K562 (cell line): ENCODE measurements around the gene CREB5. TPM values are rescaled to one million over a fixed set of nuclear protein-coding genes. Genes with fewer than 3 reads are reported as not detected.

Experiments
- ATAC-seq: fragments of 200-7000 bp; cut with Tn5 transposase; 3 replicates; pipeline ENCODE4 v1.9.1; 2020; ENCODE audit warnings: moderate library complexity
- BruUV-seq: library from RNA; stranded (reverse); fragments of 400-500 nt; replicated peaks from 2 replicates; lab custom pipeline; 2021; lab: Mats Ljungman, UMichigan
- CTCF ChIA-PET: fragments of 300-600 bp; formaldehyde crosslinking; extraction: SDS; loops from one replicate; lab custom pipeline; 2021; ENCODE audit warnings: low intra/inter-chr PET ratio; lab: Yijun Ruan, JAX
- POLR2A ChIA-PET: fragments of 300-600, 350-650 bp; sonication (Branson Sonifier 250); formaldehyde crosslinking; extraction: SDS; loops from one replicate; lab custom pipeline; 2021; ENCODE audit warnings: antibody characterized with exemption, inconsistent platforms; lab: Yijun Ruan, JAX
- DNase-seq, 4 experiments: peaks; one replicate each; pipeline versions ENCODE4 v3.0.0 to v3.0.0-alpha.2; 2011 to 2018; ENCODE audit warnings: low spot score in 3 of 4, mixed read lengths in 3 of 4; ENCODE audit errors: extremely low read depth in 1 of 4
- FAIRE-seq: peaks from 2 replicates; lab custom pipeline; 2011; peaks lifted over from hg19 to GRCh38; lab: Jason Lieb, UNC
- H2AFZ ChIP-seq: 2 replicates; pipeline ENCODE4 v1.6.0; 2011; ENCODE audit warnings: low read depth, low read length, control low read depth, inconsistent platforms
- H3K27ac ChIP-seq: fragments of 200-600 bp; 3 replicates; pipeline ENCODE4 v1.8.0; 2011; ENCODE audit warnings: low read depth, mild to moderate bottlenecking, control low read depth, inconsistent platforms, low read length, moderate library complexity, mixed read lengths; ENCODE audit errors: extremely low read depth
- H3K27me3 ChIP-seq, 2 experiments: fragments of 300-600 bp in 1 of 2; 2 replicates in 1 of 2; 3 replicates in 1 of 2; pipeline versions ENCODE4 v1.6.0 to v1.8.0; 2011; ENCODE audit warnings: inconsistent platforms in 2 of 2, low read length in 2 of 2, mild to moderate bottlenecking in 1 of 2, mixed read lengths in 1 of 2, moderate library complexity in 1 of 2; ENCODE audit not compliant: control insufficient read depth in 2 of 2, insufficient read depth in 2 of 2
- H3K36me3 ChIP-seq: fragments of 300-600 bp; 3 replicates; pipeline ENCODE4 v1.8.0; 2011; ENCODE audit warnings: mild to moderate bottlenecking, low read length, inconsistent platforms; ENCODE audit not compliant: control insufficient read depth, insufficient read depth
- H3K4me1 ChIP-seq, 2 experiments: fragments of 200-600 bp in 1 of 2; replicated peaks in 1 of 2; 2 replicates in 1 of 2; 3 replicates in 1 of 2; pipeline versions ENCODE4 v1.5.1 to v1.8.0; 2011; ENCODE audit warnings: inconsistent platforms in 2 of 2, low read length in 2 of 2, mild to moderate bottlenecking in 1 of 2, mixed read lengths in 1 of 2, moderate library complexity in 1 of 2; ENCODE audit not compliant: control insufficient read depth in 2 of 2, insufficient read depth in 2 of 2
- H3K4me2 ChIP-seq: 2 replicates; pipeline ENCODE4 v1.6.1; 2011; ENCODE audit warnings: low read length, control low read depth, inconsistent platforms, mixed read lengths; ENCODE audit not compliant: insufficient read depth
- H3K4me3 ChIP-seq: fragments of 200-600 bp; sonication (generic), shearing (Covaris generic); 2 replicates; pipeline ENCODE4 v1.5.1; 2016; ENCODE audit warnings: control low read depth, inconsistent platforms
- H3K79me2 ChIP-seq: fragments of 200-600 bp; 3 replicates; pipeline ENCODE4 v1.8.0; 2011; ENCODE audit warnings: low read length, inconsistent platforms; ENCODE audit not compliant: control insufficient read depth, insufficient read depth
- H3K9ac ChIP-seq, 2 experiments: 2 replicates each; pipeline versions ENCODE4 v1.6.0 to v1.6.1; 2011; ENCODE audit warnings: low read depth in 2 of 2, low read length in 2 of 2, control low read depth in 1 of 2, inconsistent platforms in 1 of 2, mild to moderate bottlenecking in 1 of 2, mixed read lengths in 1 of 2; ENCODE audit not compliant: insufficient read depth in 1 of 2
- H3K9me1 ChIP-seq: one replicate; pipeline ENCODE4 v1.6.0; 2011; ENCODE audit warnings: inconsistent platforms, mild to moderate bottlenecking, low read length, moderate library complexity; ENCODE audit not compliant: control insufficient read depth, insufficient read depth
- H3K9me3 ChIP-seq: replicated peaks from 2 replicates; pipeline ENCODE4 v1.5.1; 2011; ENCODE audit warnings: low read depth, low read length, inconsistent platforms; ENCODE audit not compliant: control insufficient read depth, insufficient read depth
- H4K20me1 ChIP-seq: replicated peaks from 2 replicates; pipeline ENCODE4 v1.6.1; 2011; ENCODE audit warnings: low read length, inconsistent platforms, mixed read lengths; ENCODE audit not compliant: control insufficient read depth, insufficient read depth
- BRCA1 ChIP-seq, 2 experiments: fragments of 450-650 bp in 1 of 2; sonication (generic) in 1 of 2; formaldehyde crosslinking in 1 of 2; IDR thresholded peaks; 2 replicates each; pipeline versions ENCODE4 v1.5.0 to v1.6.1; 2017 to 2020; ENCODE audit warnings: mild to moderate bottlenecking in 1 of 2, missing genetic modification reagents in 1 of 2
- CAMTA2 ChIP-seq: fragments of 250-450 bp; sonication (Bioruptor Pico); conservative IDR thresholded peaks from 2 replicates; pipeline ENCODE4 v1.5.1; 2022
- HOXB6 ChIP-seq: fragments of 250-450 bp; sonication (Bioruptor Pico); IDR thresholded peaks from 2 replicates; pipeline ENCODE4 v1.5.1; 2022; ENCODE audit warnings: mild to moderate bottlenecking, borderline replicate concordance
- MCM2 ChIP-seq: fragments of 450-650 bp; IDR thresholded peaks from 2 replicates; pipeline ENCODE4 v1.6.1; 2017; ENCODE audit warnings: low read depth, mild to moderate bottlenecking
- MIER1 ChIP-seq: fragments of 450-650 bp; IDR thresholded peaks from 2 replicates; pipeline ENCODE4 v1.6.1; 2016; ENCODE audit warnings: antibody characterized with exemption, mild to moderate bottlenecking, low read depth
- MTA3 ChIP-seq: fragments of 450-650 bp; formaldehyde crosslinking; IDR thresholded peaks from 2 replicates; pipeline ENCODE4 v1.6.1; 2017; ENCODE audit warnings: mild to moderate bottlenecking, borderline replicate concordance
- NELFE ChIP-seq: IDR thresholded peaks from 2 replicates; pipeline ENCODE4 v1.6.1; 2011; ENCODE audit warnings: mild to moderate bottlenecking; ENCODE audit not compliant: insufficient read depth, insufficient read length
- NFE2 ChIP-seq: IDR thresholded peaks from 2 replicates; pipeline ENCODE4 v1.6.1; 2014; ENCODE audit warnings: antibody characterized with exemption, low read depth
- RBFOX2 ChIP-seq: fragments of 200-400 bp; formaldehyde crosslinking; IDR thresholded peaks from 2 replicates; pipeline ENCODE4 v1.6.1; 2017; ENCODE audit warnings: low read depth, mild to moderate bottlenecking, low read length, moderate library complexity
- SOX6 ChIP-seq: fragments of 450-650 bp; IDR thresholded peaks from 2 replicates; pipeline ENCODE4 v1.6.1; 2014; ENCODE audit warnings: mild to moderate bottlenecking
- STAT5B ChIP-seq: fragments of 250-450 bp; sonication (Bioruptor Pico); IDR thresholded peaks from 2 replicates; pipeline ENCODE4 v1.8.0; 2021; ENCODE audit warnings: mild to moderate bottlenecking, inconsistent platforms
- TAF9B ChIP-seq: fragments of 450-650 bp; IDR thresholded peaks from 2 replicates; pipeline ENCODE4 v1.6.1; 2018; ENCODE audit warnings: mild to moderate bottlenecking; ENCODE audit not compliant: partially characterized antibody
- TCF7 ChIP-seq: sonication (generic); IDR thresholded peaks from 2 replicates; pipeline ENCODE4 v1.6.1; 2016; ENCODE audit warnings: antibody characterized with exemption, borderline replicate concordance
- TCF7L2 ChIP-seq: fragments of 150-350 bp; IDR thresholded peaks from 2 replicates; pipeline ENCODE4 v1.6.1; 2016; ENCODE audit warnings: low read depth, mild to moderate bottlenecking, low read length, moderate library complexity
- TOE1 ChIP-seq, 2 experiments: fragments of 450-650 bp in 1 of 2; sonication (generic) in 1 of 2; formaldehyde crosslinking in 1 of 2; IDR thresholded peaks; 2 replicates each; pipeline versions ENCODE4 v1.7.1 to v1.8.0; 2016 to 2022; ENCODE audit warnings: borderline replicate concordance in 2 of 2, mild to moderate bottlenecking in 2 of 2, antibody characterized with exemption in 1 of 2, inconsistent platforms in 1 of 2, low read depth in 1 of 2, missing genetic modification reagents in 1 of 2, moderate library complexity in 1 of 2
- TSC22D4 ChIP-seq: fragments of 450-650 bp; IDR thresholded peaks from 2 replicates; pipeline ENCODE4 v1.6.1; 2016; ENCODE audit warnings: missing genetic modification characterization, missing biosample characterization, control low read depth
- ZNF583 ChIP-seq: fragments of 250-450 bp; sonication (Bioruptor Pico); IDR thresholded peaks from 2 replicates; pipeline ENCODE4 v1.4.0; 2020
- WGBS: fragments of 100-300 bp; shearing (Covaris generic); methylation state at CpG from one replicate; pipeline ENCODE4 v1.1.6; 2016; ENCODE audit warnings: low coverage, mixed read lengths; ENCODE audit not compliant: insufficient coverage; ENCODE audit errors: missing lambda C conversion rate; 5-methylcytosine and 5-hydroxymethylcytosine counted together
- in situ Hi-C: fragments of 300-500 bp; cut with MboI; formaldehyde crosslinking; loops from 4 replicates; pipeline ENCODE4 v1.15.0; 2018; ENCODE audit warnings: inconsistent platforms, mixed read lengths
- intact Hi-C: fragments of 100-400 bp; cut with micrococcal nuclease; formaldehyde crosslinking; loops from 2 replicates; pipeline ENCODE4 v1.14.2; 2022
- polyA plus RNA-seq, 8 experiments: library from polyadenylated mRNA; depleted of rRNA in 4 of 8; stranded (reverse) in 5 of 8; unstranded in 3 of 8; fragments of >200 nt; fragmentation: Nextera tagmentation in 2 of 8; fragmentation: Illumina TruSeq in 1 of 8; extraction: Ambion mirVana in 2 of 8; extraction: Trizol in 1 of 8; gene quantifications; 2 replicates each; pipeline versions ENCODE4 v1.2.1 to v1.2.3, GENCODE V29; 2011 to 2014; ENCODE audit warnings: inconsistent platforms in 1 of 8, missing spikeins in 1 of 8
- total RNA-seq, 7 experiments: library from RNA; depleted of rRNA in 6 of 7; stranded (reverse); fragments of >200 nt in 6 of 7; fragmentation: Illumina TruSeq in 2 of 7; extraction: Trizol in 2 of 7; gene quantifications; 2 replicates each; pipeline versions ENCODE4 v1.2.1 to v1.2.3, GENCODE V29; 2011 to 2021; ENCODE audit warnings: low replicate concordance in 1 of 7
- TF ChIP-seq, protein P1 (sequence below): fragments of 250-450 bp; sonication (Bioruptor Pico); IDR thresholded peaks from 2 replicates; pipeline ENCODE4 v1.5.0; 2022; ENCODE audit warnings: mild to moderate bottlenecking
- TF ChIP-seq, protein P2 (sequence below): sonication (generic); formaldehyde crosslinking; IDR thresholded peaks from 2 replicates; pipeline ENCODE4 v1.9.0; 2022; ENCODE audit warnings: mild to moderate bottlenecking, missing genetic modification reagents

Gene CREB5
- total and polyA plus RNA-seq, 9 of the 15 experiments (the other 6 are each of a cell fraction or from before 2014, with no cell fraction given), result 0.33 to 6.4 (median 1.8) TPM

DNA sequence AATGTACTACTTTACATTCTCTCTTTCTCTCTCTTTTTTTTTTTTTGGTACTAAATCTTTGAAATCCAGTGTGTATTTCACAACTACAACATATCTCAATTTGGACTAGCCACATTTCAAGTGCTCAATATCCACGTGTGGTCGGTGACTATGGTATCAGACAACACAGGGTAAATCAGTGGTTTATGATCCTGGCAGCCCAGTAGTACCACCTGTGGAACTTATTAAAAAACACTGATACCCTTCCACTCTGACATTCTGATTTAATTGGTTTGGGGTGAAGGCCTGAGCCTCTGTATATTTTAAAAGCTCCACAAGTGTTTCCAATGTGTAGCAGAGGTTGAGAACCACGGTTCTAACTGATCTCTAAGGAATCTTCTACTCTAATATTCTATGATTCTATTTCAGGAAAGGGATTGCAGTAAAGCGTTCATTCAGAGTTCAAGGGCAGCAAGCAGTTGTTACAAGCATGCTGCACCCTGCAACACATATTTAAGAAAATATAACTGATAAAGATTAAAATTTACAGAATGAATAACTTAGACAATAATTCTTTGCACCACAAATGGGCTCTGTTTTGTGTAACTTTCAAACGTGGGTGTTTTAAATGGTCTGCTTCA, 5.1 kb downstream of the CREB5 start:
- intact Hi-C loops, result no loop called here
- 0% methylated on average over 5 of the region's 5 CpGs for WGBS
- H3K27me3 ChIP-seq, result no peaks in the 10 kb centered on the region
- TF ChIP-seq TAF9B, result no peak
- TF ChIP-seq TSC22D4 (tag), result no peak
- TF ChIP-seq RBFOX2, result no peak
- TF ChIP-seq NFE2, result no peak
- no peak for TF ChIP-seq STAT5B (CRISPR knock-in tag)
- TF ChIP-seq, protein P1, sequence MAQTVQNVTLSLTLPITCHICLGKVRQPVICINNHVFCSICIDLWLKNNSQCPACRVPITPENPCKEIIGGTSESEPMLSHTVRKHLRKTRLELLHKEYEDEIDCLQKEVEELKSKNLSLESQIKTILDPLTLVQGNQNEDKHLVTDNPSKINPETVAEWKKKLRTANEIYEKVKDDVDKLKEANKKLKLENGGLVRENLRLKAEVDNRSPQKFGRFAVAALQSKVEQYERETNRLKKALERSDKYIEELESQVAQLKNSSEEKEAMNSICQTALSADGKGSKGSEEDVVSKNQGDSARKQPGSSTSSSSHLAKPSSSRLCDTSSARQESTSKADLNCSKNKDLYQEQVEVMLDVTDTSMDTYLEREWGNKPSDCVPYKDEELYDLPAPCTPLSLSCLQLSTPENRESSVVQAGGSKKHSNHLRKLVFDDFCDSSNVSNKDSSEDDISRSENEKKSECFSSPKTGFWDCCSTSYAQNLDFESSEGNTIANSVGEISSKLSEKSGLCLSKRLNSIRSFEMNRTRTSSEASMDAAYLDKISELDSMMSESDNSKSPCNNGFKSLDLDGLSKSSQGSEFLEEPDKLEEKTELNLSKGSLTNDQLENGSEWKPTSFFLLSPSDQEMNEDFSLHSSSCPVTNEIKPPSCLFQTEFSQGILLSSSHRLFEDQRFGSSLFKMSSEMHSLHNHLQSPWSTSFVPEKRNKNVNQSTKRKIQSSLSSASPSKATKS (CRISPR knock-in tag), result no peak
- TF ChIP-seq HOXB6, result no peak
- TF ChIP-seq SOX6, result no peak
- no peak for TF ChIP-seq TOE1 (IDR thresholded peaks at IDR 0.05; ENCODE audit: borderline replicate concordance)
- TF ChIP-seq TOE1 (CRISPR knock-in tag; IDR thresholded peaks at IDR 0.05; ENCODE audit: borderline replicate concordance, low read depth), result no peak
- TF ChIP-seq TCF7L2, result no peak
- no peak for TF ChIP-seq MCM2
- TF ChIP-seq, protein P2, sequence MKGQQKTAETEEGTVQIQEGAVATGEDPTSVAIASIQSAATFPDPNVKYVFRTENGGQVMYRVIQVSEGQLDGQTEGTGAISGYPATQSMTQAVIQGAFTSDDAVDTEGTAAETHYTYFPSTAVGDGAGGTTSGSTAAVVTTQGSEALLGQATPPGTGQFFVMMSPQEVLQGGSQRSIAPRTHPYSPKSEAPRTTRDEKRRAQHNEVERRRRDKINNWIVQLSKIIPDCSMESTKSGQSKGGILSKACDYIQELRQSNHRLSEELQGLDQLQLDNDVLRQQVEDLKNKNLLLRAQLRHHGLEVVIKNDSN (CRISPR knock-in tag), result no peak
- TF ChIP-seq NELFE, result no peak
- no peak for TF ChIP-seq ZNF583
- no peak for TF ChIP-seq MIER1
- TF ChIP-seq TCF7, result no peak
- TF ChIP-seq BRCA1 (IDR thresholded peaks at IDR 0.05), result no peak
- no peak for TF ChIP-seq BRCA1 (CRISPR knock-in tag; IDR thresholded peaks at IDR 0.05)
- no peak for TF ChIP-seq CAMTA2 (CRISPR knock-in tag)
- no peak for TF ChIP-seq MTA3
- no TSS peak for BruUV-seq
- no peak for FAIRE-seq
- H3K36me3 ChIP-seq, result no peaks in the 10 kb centered on the region
- no peak overlapping the region for H3K4me2 ChIP-seq
- no peak for ATAC-seq
- H3K9me1 ChIP-seq, result no peaks in the 10 kb centered on the region
- no peak overlapping the region for H2AFZ ChIP-seq
- H3K4me1 ChIP-seq, result no peaks in the 10 kb centered on the region
- no peak overlapping the region for H3K27ac ChIP-seq
- POLR2A ChIA-PET, result no interaction called here
- no peaks in the 10 kb centered on the region for H4K20me1 ChIP-seq
- in situ Hi-C loops, result no loop called here
- DNase-seq, result no peak
- no peaks in the 10 kb centered on the region for H3K9me3 ChIP-seq
- no peak overlapping the region for H3K4me3 ChIP-seq
- H3K9ac ChIP-seq, result no peak overlapping the region
- CTCF ChIA-PET, result no interaction called here
- H3K79me2 ChIP-seq, result no peaks in the 10 kb centered on the region
